GM12864 (cell line): Measurements from ENCODE around the gene TRIO.

ENCODE experiments used
- DNase-seq: peaks from one replicate; pipeline ENCODE4 v3.0.0-alpha.2; 2011; ENCODE audit warnings: low read depth
- H3K4me3 ChIP-seq: 2 replicates; pipeline ENCODE4 v1.5.1; 2011; ENCODE audit warnings: mild to moderate bottlenecking, low read depth, low read length, control low read depth
- CTCF ChIP-seq: IDR thresholded peaks from 2 replicates; pipeline ENCODE4 v1.5.1; 2011; ENCODE audit warnings: low read depth, mild to moderate bottlenecking, moderate library complexity, low read length, control low read depth, inconsistent platforms; ENCODE audit errors: missing control alignments

TRIO gene

GRCh38 chr5:14325369-14325768, 182.2 kb downstream of the TRIO start:
- no peak overlapping the region for H3K4me3 ChIP-seq
- no peak for DNase-seq
- no peak for TF ChIP-seq CTCF

GRCh38 chr5:14326035-14326903, 183.1 kb downstream of the TRIO start:
- H3K4me3 ChIP-seq = no peak overlapping the region
- TF ChIP-seq CTCF = no peak
- DNase-seq = no peak

- DNase-seq = no peak
- H3K4me3 ChIP-seq = no peak overlapping the region
- no peak for TF ChIP-seq CTCF
Observed at GRCh38 chr5:14327624-14328023, 184.5 kb downstream of the TRIO start.

GRCh38 chr5:14328144-14328543, 185.0 kb downstream of the TRIO start:
- no peak for TF ChIP-seq CTCF
- DNase-seq = no peak

GRCh38 chr5:14330291-14330690, 187.1 kb downstream of the TRIO start:
- TF ChIP-seq CTCF = no peak
- DNase-seq = no peak
- no peak overlapping the region for H3K4me3 ChIP-seq

More at GRCh38 chr5:14328144-14328543, 185.0 kb downstream of the TRIO start:
- no peak overlapping the region for H3K4me3 ChIP-seq

- no peak for TF ChIP-seq CTCF
- no peak for DNase-seq
- H3K4me3 ChIP-seq = no peak overlapping the region
Observed at GRCh38 chr5:14330729-14331385, 187.7 kb downstream of the TRIO start.
